Right lung (tissue), 5 donors: Measurements from ENCODE around the gene FIP1L1. TPM values are rescaled to one million over a fixed set of nuclear protein-coding genes. Genes with fewer than 3 reads are reported as not detected.

Experiments used
- DNase-seq, 2 donors: peaks; one replicate each; pipeline ENCODE4 v3.0.0-alpha.2; 2013
- polyA plus RNA-seq, 5 donors: library from polyadenylated mRNA; unstranded; fragments of 120-200 nt; gene quantifications; one replicate each; pipeline versions ENCODE4 v1.2.1 to v1.2.3, GENCODE V29; 2013; ENCODE audit warnings: inconsistent platforms in 1 of 5, low replicate concordance in 1 of 5; ENCODE audit not compliant: insufficient read length in 5 of 5, insufficient read depth in 1 of 5

The FIP1L1 gene
- polyA plus RNA-seq, 5 donors, result 67.4 to 100 (median 87.8) TPM

DNA sequence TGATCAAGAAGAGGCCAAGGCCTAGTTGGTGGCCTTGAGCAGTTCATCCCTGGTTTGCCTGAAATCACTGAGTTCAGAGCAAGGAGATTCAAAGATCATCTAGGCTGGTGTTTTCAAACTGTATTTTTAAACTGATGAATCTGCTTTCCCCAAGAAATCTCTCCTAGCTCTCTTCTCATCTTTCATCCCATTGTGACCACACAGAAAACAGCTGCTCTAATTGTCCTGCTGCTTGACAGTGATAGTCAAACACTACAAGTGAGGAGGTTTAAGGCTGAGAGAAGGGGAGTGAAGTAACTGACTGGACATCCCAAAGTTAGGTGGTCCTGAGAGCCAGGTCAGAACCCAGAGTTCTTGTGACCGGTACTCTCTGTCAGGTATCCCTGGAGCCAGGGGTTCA, 122.3 kb downstream of the FIP1L1 start:
- no peak for DNase-seq

- no peak for DNase-seq
These were observed 123.1 kb downstream of the FIP1L1 start for GRCh38 chr4:53500546-53500945.

- no peak for DNase-seq
These were observed 124.1 kb downstream of the FIP1L1 start for GRCh38 chr4:53501561-53501960.

- DNase-seq, result no peak
These were observed 124.7 kb downstream of the FIP1L1 start for GRCh38 chr4:53502094-53502493.

- DNase-seq, result no peak
These were observed 128.5 kb downstream of the FIP1L1 start for GRCh38 chr4:53505947-53506346.

GRCh38 chr4:53507058-53507457, 129.6 kb downstream of the FIP1L1 start:
- no peak for DNase-seq

DNA sequence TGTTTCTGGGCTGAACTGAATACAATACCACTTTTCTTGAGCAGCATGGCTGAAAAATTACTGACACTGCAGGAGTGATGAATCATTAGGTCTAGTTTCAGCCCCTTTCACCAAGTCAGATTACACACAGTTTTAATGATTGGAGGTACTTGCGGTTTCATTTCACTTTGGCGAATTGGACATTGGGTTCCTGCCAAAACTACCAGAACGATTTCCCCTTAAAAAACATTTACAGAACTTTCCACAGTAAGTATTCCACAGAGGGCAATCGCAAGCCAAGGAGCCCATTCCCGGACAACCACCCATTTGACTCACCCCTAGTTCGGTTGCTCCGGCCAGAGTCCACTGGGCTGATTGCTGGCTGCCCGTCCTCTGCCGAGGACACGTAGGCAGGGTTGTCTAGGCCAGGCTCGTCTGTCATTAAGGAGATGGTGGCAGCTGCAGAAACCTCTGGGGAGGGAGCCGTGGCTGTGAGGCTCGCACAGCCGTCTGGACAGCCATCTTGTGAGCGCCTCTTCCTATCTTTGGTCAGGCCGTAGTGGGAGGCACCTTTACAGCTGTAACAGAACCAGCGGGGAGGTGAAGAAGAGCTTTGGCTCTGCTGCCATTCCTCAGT, 130.3 kb downstream of the FIP1L1 start:
- DNase-seq, result no peak

DNA sequence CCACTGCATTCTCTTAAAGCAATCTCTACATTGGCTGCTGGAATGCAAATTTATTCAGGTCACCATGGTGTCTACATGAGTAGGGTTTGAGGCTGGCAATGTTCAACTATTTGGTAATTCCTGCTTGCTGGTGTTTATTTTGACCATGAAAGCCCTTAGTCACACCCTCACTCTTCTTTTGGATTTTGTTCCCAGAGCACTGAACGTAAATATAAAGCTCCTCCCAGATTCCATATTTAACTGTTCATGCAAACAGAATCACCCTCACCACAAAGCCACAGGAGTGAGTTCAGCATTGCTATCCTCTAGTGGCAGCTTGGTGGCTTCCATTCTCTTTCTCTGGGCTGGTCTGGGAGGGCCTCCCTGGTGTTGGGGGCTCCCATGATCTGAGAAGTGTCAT, 131.0 kb downstream of the FIP1L1 start:
- DNase-seq, result no peak

GRCh38 chr4:53510321-53510720, 132.9 kb downstream of the FIP1L1 start:
- DNase-seq, result no peak

Other genes with a start within 250 kb of the FIP1L1 start
- 10 to 100 TPM; 10.6 to 14.1 (median 13.5) TPM for gene SCFD2, start 11.6 kb upstream of the FIP1L1 start, polyA plus RNA-seq
- 1 to 10 TPM; 3.5 to 4.2 (median 3.7) TPM for gene LNX1, start 213.8 kb downstream of the FIP1L1 start, polyA plus RNA-seq